GM18517 (cell line): ENCODE measurements around the gene DNAH9.

Source experiments
- ATAC-seq: cut with Tn5 transposase; IDR thresholded peaks from one replicate; pipeline ENCODE4 v1.9.1; 2021; ENCODE audit warnings: mild to moderate bottlenecking, moderate library complexity; ENCODE audit not compliant: unreplicated experiment

Gene DNAH9

DNA sequence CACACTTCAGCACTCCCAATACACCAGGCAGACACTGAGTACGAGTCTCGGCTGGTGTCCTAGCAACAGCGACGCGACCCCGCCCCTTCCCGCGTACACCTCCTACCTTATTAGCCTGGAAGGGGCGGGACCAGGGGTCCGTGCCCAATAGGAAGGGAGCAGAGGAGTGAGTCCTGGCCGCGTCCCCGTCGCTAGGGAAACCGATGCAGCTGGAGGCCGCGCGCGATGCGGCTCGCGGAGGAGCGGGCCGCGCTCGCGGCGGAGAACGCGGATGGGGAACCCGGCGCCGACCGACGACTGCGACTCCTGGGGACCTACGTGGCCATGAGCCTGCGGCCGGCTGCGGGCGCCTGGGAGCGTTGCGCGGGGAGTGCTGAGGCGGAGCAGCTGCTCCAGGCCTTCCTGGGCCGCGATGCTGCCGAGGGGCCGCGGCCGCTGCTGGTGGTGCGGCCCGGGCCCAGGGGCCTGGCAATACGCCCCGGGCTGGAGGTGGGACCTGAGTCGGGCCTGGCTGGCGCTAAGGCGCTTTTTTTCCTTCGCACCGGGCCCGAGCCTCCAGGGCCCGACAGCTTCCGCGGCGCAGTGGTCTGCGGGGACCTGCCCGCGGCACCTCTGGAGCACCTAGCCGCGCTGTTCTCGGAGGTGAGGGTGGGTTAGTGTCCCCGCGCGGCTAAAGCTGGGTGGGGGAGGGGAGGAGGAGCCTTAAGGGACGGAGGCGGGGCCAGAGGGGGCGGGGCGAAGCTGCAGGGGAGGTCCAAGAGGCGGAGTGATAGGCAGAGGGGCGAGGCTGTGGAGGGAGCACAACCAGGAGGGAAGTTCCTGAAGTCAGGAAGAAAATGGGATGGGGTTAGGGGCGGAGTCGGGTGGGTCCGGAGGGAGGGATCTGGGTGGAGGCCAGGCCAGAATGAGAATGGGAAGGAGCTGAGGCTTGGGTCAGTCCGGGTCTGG lies at the start of gene DNAH9:
Gene DNAH9 (plus strand): TSS at position 197 of the 948 bp plus-strand sequence. CDS start 29 bp downstream, at position 226.
- no peak for ATAC-seq

- ATAC-seq: no peak
These were observed 47.8 kb upstream of the DNAH9 start for GRCh38 chr17:11550431-11550830.

GRCh38 chr17:11551442-11551841 lies 46.8 kb upstream of the DNAH9 start:
- no peak for ATAC-seq

GRCh38 chr17:11553135-11553534 lies 45.1 kb upstream of the DNAH9 start:
- ATAC-seq: no peak

DNA sequence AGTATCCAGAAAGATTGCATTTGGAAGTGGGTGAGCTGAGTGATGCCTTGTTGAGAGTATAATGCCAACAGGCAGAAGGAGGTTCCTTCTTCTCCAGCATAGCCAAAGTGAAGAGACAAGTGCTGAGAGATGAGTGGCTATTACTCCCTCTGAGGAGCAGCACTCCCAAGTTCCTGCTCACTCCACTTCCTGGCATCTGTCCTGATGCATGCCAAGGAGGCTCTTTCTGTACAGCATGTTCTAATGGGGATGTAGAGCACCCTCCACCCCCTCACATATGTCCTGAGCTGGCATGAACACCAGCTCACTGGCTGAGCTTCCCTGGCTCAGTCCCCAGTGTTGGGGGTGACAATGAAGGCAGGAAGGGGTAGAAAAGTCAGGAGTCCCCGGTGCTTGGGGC lies 44.2 kb upstream of the DNAH9 start:
- ATAC-seq: no peak

DNA sequence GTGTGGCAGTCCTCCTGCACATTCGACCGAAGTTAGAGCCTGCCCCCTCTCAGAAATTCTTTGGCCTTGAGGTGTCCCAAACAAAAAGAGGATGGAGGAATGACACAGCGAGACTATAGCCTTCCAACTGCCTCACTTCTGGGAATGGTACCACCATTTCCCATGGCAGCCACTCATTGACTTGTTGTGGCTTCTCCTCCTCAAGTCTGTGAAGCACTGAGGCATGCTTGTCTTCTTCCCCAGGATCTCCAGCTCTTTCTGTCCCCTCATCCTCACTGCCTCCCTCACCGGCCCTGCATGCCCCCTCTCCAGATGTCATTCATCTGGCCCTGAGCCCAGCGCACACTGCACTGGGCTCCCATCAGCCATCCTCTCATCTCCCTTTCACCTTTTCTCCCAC lies 43.7 kb upstream of the DNAH9 start:
- ATAC-seq: no peak

DNA sequence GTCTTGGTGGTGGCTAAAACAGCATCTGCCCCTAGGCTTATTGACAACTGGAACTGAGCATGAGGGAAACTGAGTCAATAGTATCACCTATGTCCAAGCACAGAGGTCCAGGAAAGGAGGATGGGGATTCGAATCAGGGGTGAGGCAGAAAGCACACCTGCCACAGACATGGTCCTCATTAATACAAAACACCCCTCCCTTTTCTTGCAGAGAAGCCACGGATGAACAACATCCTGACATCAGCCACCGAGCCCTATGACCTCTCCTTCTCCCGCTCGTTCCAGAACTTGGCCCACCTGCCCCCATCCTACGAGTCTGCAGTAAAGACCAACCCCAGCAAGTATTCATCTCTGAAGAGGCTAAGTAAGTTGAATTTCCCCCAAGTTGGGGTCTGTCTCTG lies 42.7 kb upstream of the DNAH9 start:
- no peak for ATAC-seq

GRCh38 chr17:11557727-11558452 lies 40.4 kb upstream of the DNAH9 start:
- ATAC-seq: no peak

DNA sequence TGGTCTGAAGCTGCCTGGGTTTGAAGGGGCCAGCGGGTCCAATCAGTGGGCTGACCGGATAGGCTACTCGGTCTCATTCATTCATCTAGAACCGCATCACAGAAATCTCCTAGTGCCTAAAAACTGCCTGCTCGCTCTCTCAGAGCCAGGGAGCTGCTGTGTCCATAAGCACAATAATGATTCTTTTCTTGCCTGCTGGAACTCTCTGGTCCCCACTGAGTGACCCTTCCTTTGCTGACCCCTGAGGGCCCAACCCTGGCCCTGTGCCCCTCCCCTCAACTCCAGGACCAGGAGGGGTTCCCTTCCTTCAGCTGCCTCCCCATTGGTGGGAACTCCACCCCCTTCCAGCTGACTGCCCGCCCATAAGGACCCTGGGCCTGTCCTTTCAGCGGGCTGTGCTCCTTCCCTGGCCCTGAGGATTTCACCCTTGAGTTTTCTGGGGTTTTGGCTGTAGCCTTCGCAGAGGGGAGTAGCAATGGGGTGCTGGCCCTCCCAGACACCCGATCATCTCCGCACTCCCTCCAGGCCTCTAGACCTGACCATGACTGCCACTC lies 39.5 kb upstream of the DNAH9 start:
- no peak for ATAC-seq

GRCh38 chr17:11559601-11560000 lies 38.7 kb upstream of the DNAH9 start:
- no peak for ATAC-seq

- ATAC-seq: no peak
These were observed 37.0 kb upstream of the DNAH9 start for GRCh38 chr17:11561281-11561680.

GRCh38 chr17:11561702-11562101 lies 36.6 kb upstream of the DNAH9 start:
- no peak for ATAC-seq

DNA sequence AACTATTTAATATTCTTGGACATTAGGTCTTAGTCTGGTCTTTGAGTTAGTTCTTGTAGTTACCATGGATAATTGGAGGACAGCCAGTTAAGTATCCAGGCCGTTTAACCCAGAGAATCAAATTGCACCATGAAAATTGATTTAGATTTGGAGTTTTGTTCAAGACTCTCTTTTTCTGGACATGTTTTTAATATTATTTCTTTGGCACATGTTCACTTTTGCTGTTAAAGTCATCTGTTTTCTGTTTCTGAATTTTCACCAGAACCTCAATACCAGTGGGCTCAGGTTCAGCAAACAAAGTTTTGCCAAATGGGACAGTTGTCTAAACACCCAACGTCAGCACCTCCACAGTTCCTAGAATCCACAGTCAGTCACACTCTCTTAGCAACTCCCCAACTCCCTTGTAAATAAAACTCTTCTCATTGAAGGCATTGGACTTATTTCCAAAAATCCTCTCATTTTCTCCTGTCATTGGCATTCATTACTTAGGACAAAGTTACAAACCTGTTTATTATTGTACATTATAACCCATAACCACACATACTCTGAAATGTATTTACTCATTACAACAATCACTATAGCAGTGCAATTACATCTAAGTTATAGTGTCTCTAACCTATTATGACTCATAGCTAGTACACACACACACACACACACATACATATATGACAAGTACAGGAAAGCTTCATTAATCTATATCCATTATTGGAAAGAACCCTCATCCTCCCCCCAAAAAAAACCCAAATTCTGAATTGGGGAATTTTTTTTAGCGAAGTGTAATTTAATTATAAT lies 33.5 kb upstream of the DNAH9 start:
- no peak for ATAC-seq

GRCh38 chr17:11565591-11565990 lies 32.7 kb upstream of the DNAH9 start:
- ATAC-seq: no peak

GRCh38 chr17:11578998-11579397 lies 19.3 kb upstream of the DNAH9 start:
- ATAC-seq: no peak

DNA sequence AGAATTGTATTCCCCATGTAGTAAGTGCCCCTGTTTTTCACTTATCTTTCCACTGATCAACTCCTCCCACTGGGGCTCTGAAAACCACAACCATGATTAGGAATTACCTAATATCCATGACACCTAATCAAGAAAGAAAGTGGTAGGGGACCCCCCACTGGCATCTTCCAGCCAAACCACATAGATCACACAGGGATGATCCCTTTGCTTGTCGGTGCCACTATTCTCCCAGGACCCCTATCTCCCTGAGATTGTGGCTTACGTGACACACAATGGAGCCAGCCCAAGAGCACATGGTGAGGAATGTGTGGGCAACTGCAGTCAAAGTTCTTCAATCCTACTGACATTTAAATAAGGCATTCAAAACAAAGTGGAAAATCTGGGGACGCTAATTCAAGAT lies 17.6 kb upstream of the DNAH9 start:
- ATAC-seq: no peak

GRCh38 chr17:11582217-11582616 lies 16.1 kb upstream of the DNAH9 start:
- ATAC-seq: no peak

- ATAC-seq: no peak
These were observed 14.8 kb upstream of the DNAH9 start for GRCh38 chr17:11583306-11583992.

GRCh38 chr17:11589716-11590115 lies 8.6 kb upstream of the DNAH9 start:
- no peak for ATAC-seq

DNA sequence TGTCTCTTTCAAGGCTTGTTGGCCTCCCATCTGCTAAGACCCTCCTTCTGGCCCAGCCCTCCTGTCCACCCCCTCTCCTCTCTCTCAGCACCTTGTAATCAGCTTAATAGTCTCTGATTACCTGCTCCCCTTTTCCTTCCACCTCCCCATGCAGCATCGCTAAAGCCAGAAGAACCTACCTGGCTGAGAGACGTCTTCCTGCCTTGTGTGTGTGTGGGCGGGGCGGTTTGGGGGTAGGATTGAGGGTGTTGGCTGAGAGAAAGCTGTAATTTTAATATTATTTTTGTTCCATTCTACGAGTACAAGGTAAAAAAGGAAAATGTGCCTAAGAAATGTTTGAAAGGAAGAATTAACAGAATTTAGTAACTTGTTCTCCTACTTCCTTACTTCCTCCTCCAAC lies 3.4 kb downstream of the DNAH9 start:
- ATAC-seq: no peak
